PC-9 (cell line): ENCODE data around the gene SLC26A11. TPM values are rescaled to one million over a fixed set of nuclear protein-coding genes. Genes with fewer than 3 reads are reported as not detected.

ENCODE experiments used
- BruUV-seq: library from RNA; stranded (reverse); fragments of 400-500 nt; replicated peaks from 2 replicates; lab custom pipeline; 2021; lab: Mats Ljungman, UMichigan
- CTCF ChIA-PET: fragments of 300-600 bp; sonication (Branson Sonifier 250); formaldehyde crosslinking; loops from one replicate; lab custom pipeline; 2022; ENCODE audit warnings: antibody characterized with exemption; lab: Charles Lee
- POLR2A ChIA-PET: fragments of 300-600 bp; sonication (Branson Sonifier 250); formaldehyde crosslinking; loops from one replicate; lab custom pipeline; 2022; ENCODE audit warnings: antibody characterized with exemption; ENCODE audit not compliant: unreplicated experiment; lab: Charles Lee
- DNase-seq, 2 experiments: peaks; one replicate each; pipeline versions ENCODE4 v3.0.0 to v3.0.0-alpha.2; 2015 to 2022; ENCODE audit warnings: mixed read lengths in 1 of 2
- H2AFZ ChIP-seq: fragments of 200-600 bp; sonication (generic); 2 replicates; pipeline ENCODE4 v1.8.1; 2017; ENCODE audit warnings: antibody characterized with exemption
- H3F3A ChIP-seq: fragments of 200-600 bp; sonication (generic); 2 replicates; pipeline ENCODE4 v1.8.1; 2017; ENCODE audit warnings: antibody characterized with exemption, mild to moderate bottlenecking, low read depth; ENCODE audit not compliant: insufficient read depth
- H3K27ac ChIP-seq: fragments of 200-600 bp; sonication (generic); 2 replicates; pipeline ENCODE4 v1.6.1; 2016; ENCODE audit warnings: mixed run types
- H3K27me3 ChIP-seq: fragments of 200-600 bp; sonication (generic); 2 replicates; pipeline ENCODE4 v1.6.1; 2016; ENCODE audit warnings: low read depth, mixed run types; ENCODE audit not compliant: insufficient read depth
- H3K36me3 ChIP-seq: fragments of 200-600 bp; sonication (generic); 2 replicates; pipeline ENCODE4 v1.6.1; 2016; ENCODE audit warnings: low read depth, mixed run types
- H3K4me1 ChIP-seq: fragments of 200-600 bp; sonication (generic); replicated peaks from 2 replicates; pipeline ENCODE4 v1.6.1; 2016; ENCODE audit warnings: mixed run types; ENCODE audit not compliant: insufficient read depth
- H3K4me2 ChIP-seq: fragments of 200-600 bp; sonication (generic); 2 replicates; pipeline ENCODE4 v1.6.1; 2017; ENCODE audit warnings: mixed run types
- H3K4me3 ChIP-seq: fragments of 200-600 bp; sonication (generic); 2 replicates; pipeline ENCODE4 v1.6.1; 2016; ENCODE audit warnings: mixed run types
- H3K79me2 ChIP-seq: fragments of 200-600 bp; sonication (generic); 2 replicates; pipeline ENCODE4 v1.6.1; 2017; ENCODE audit warnings: low read depth, mixed run types
- H3K9me2 ChIP-seq: fragments of 200-600 bp; sonication (generic); 2 replicates; pipeline ENCODE4 v1.8.1; 2017; ENCODE audit warnings: mild to moderate bottlenecking; ENCODE audit not compliant: insufficient read depth
- H3K9me3 ChIP-seq: fragments of 200-600 bp; sonication (generic); 2 replicates; pipeline ENCODE4 v1.8.1; 2016; ENCODE audit warnings: low read depth; ENCODE audit not compliant: insufficient read depth
- H4K20me1 ChIP-seq: fragments of 200-600 bp; sonication (generic); 2 replicates; pipeline ENCODE4 v1.8.1; 2017; ENCODE audit not compliant: insufficient read depth
- EZH2 ChIP-seq: fragments of 200-600 bp; sonication (generic); IDR thresholded peaks from 2 replicates; pipeline ENCODE4 v1.8.0; 2017; ENCODE audit warnings: antibody characterized with exemption, low read depth
- intact Hi-C: fragments of 100-400 bp; cut with micrococcal nuclease; formaldehyde crosslinking; loops from one replicate; pipeline ENCODE4 v1.10.0; 2022; ENCODE audit not compliant: unreplicated experiment
- total RNA-seq: library from RNA; stranded (reverse); gene quantifications from 2 replicates; pipeline ENCODE4 v1.2.3, GENCODE V29; 2021
- TF ChIP-seq, protein P1 (sequence below): fragments of 200-600 bp; sonication (generic); conservative IDR thresholded peaks from 2 replicates; pipeline ENCODE4 v1.6.1; 2017; ENCODE audit warnings: mixed run types, antibody characterized with exemption, mild to moderate bottlenecking, moderate library complexity

The SLC26A11 gene
- total RNA-seq, 1 experiment from 2014 or later: 12.4 TPM

DNA sequence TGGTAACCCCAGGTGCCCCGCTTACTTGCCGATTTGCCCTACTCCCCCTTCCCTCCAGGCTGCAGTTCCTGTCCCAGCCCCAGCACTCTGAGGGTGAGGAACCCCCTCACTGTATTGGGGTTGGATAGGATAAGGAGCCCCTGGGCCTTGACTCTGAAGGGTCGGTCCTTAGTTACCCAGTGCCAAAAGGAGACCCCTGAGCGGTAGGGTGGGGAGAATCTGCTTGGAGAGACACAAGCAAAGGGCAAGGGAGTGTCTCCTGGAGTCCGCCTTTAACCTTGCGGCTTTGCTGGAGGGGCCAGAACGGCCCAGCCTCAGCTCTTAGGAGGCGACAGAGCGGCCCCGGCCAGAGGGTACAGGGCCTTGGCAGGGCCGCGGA, 37.4 kb upstream of the SLC26A11 start:
- Histone ChIP-seq H3F3A (no peaks in the 10 kb centered on the region), H2AFZ (no peak overlapping the region)
- CTCF ChIA-PET: no interaction called here

DNA sequence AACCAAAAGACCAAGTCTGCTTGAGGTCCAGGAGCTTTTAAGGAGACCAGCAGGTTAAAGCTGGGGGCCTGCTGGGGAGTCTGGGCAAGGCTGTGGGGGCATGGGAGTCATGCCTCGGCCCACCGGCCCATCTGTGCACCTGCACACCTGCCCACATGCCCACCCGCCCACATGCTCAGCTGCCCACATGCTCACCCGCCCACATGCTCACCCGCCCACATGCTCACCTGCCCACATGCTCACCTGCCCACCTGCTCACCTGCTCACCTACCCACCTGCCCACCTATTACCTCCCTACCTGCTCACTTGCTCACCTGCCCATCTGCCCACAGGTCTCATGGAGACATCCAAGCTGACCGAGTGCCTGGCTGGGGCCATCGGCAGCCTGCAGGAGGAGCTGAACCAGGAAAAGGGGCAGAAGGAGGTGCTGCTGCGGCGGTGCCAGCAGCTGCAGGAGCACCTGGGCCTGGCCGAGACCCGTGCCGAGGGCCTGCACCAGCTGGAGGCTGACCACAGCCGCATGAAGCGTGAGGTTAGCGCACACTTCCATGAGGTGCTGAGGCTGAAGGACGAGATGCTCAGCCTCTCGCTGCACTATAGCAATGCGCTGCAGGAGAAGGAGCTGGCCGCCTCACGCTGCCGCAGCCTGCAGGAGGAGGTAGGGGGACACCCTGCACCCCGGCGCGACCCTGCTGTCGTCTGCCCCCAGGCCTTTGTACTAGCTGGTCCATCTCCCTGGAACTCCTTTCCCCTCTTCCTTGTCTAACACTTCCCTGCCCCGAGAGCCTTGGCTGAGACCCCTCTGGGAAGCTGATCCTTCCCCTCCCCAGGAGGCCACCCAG, 36.4 kb upstream of the SLC26A11 start:
- no TSS peak for BruUV-seq
- H3K4me3 ChIP-seq: no peak overlapping the region
- TF ChIP-seq, protein P1, sequence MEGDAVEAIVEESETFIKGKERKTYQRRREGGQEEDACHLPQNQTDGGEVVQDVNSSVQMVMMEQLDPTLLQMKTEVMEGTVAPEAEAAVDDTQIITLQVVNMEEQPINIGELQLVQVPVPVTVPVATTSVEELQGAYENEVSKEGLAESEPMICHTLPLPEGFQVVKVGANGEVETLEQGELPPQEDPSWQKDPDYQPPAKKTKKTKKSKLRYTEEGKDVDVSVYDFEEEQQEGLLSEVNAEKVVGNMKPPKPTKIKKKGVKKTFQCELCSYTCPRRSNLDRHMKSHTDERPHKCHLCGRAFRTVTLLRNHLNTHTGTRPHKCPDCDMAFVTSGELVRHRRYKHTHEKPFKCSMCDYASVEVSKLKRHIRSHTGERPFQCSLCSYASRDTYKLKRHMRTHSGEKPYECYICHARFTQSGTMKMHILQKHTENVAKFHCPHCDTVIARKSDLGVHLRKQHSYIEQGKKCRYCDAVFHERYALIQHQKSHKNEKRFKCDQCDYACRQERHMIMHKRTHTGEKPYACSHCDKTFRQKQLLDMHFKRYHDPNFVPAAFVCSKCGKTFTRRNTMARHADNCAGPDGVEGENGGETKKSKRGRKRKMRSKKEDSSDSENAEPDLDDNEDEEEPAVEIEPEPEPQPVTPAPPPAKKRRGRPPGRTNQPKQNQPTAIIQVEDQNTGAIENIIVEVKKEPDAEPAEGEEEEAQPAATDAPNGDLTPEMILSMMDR: no peak
- no peak for TF ChIP-seq EZH2
- no peaks in the 10 kb centered on the region for H3K27me3 ChIP-seq
- no peaks in the 10 kb centered on the region for H3K79me2 ChIP-seq
- no peaks in the 10 kb centered on the region for H3F3A ChIP-seq
- H4K20me1 ChIP-seq: no peaks in the 10 kb centered on the region
- H3K9me3 ChIP-seq: no peaks in the 10 kb centered on the region
- no peaks in the 10 kb centered on the region for H3K4me1 ChIP-seq
- H3K4me2 ChIP-seq: no peak overlapping the region
- H3K27ac ChIP-seq: no peak overlapping the region
- no peak overlapping the region for H2AFZ ChIP-seq
- H3K9me2 ChIP-seq: no peaks in the 10 kb centered on the region
- H3K36me3 ChIP-seq: no peaks in the 10 kb centered on the region
- DNase-seq: no peak
- ChIA-PET POLR2A (interaction anchor here (0.6 to 0.7 kb wide), 2 partner anchors 20 to 36 kb away, joined by 4 to 7 read pairs; no protein-coding TSS in a partner anchor), CTCF (interaction anchor here (0.6 kb wide), 1 partner anchor 333 kb away, joined by 3 read pairs; no protein-coding TSS in a partner anchor)
- intact Hi-C loops: no loop called here

More for the DNA sequence above, 37.4 kb upstream of the SLC26A11 start:
- POLR2A ChIA-PET: no interaction called here
- H3K9me3 ChIP-seq: no peaks in the 10 kb centered on the region
- no peak overlapping the region for H3K4me3 ChIP-seq
- no peaks in the 10 kb centered on the region for H3K4me1 ChIP-seq
- DNase-seq: no peak
- H3K27ac ChIP-seq: no peak overlapping the region
- H3K9me2 ChIP-seq: no peaks in the 10 kb centered on the region
- H3K4me2 ChIP-seq: no peak overlapping the region
- BruUV-seq: no TSS peak
- intact Hi-C loops: no loop called here
- H4K20me1 ChIP-seq: no peaks in the 10 kb centered on the region
- no peaks in the 10 kb centered on the region for H3K27me3 ChIP-seq
- H3K36me3 ChIP-seq: no peaks in the 10 kb centered on the region
- no peaks in the 10 kb centered on the region for H3K79me2 ChIP-seq
- no peak for TF ChIP-seq EZH2
- TF ChIP-seq, protein P1: no peak

DNA sequence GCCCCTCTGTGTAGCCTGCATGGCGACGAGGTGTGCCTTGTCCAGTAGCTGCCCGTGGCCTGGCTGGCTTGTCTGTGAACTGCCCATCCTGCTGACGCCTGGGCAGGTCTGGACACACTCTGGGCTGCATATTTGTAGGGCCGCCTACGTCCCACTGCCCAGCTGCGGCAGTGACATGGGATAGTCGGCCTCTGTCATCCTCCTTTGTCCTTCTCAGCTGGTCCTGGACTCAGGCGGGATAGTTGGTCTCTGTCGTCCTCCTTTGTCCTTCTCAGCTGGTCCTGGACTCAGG, 35.9 kb upstream of the SLC26A11 start:
- Histone ChIP-seq H3K27ac (no peak overlapping the region), H3K36me3 (no peaks in the 10 kb centered on the region), H2AFZ (no peak overlapping the region), H3K27me3 (no peaks in the 10 kb centered on the region), H3K4me2 (no peak overlapping the region), H3K4me3 (no peak overlapping the region), H3K79me2 (no peaks in the 10 kb centered on the region), H4K20me1 (no peaks in the 10 kb centered on the region), H3K9me2 (no peaks in the 10 kb centered on the region), H3K4me1 (no peaks in the 10 kb centered on the region), H3F3A (no peaks in the 10 kb centered on the region), H3K9me3 (no peaks in the 10 kb centered on the region)
- no TSS peak for BruUV-seq
- CTCF ChIA-PET: no interaction called here
- intact Hi-C loops: no loop called here
- POLR2A ChIA-PET: interaction anchor here (0.6 to 0.7 kb wide), 3 partner anchors 20 to 37 kb away, joined by 4 to 7 read pairs (median 4); no protein-coding TSS in a partner anchor
- no peak for DNase-seq
- TF ChIP-seq, protein P1: no peak
- no peak for TF ChIP-seq EZH2
